NCI-H2227 treated with DMSO at 0.1 percent for 48 hours (cell line): Measurements from ENCODE around the gene RADIL.

ENCODE experiments used
- DNase-seq: peaks from one replicate; lab custom pipeline; 2025; lab: John Stamatoyannopoulos, UW

RADIL gene

GRCh38 chr7:4792537-4793126 is 90.9 kb downstream of the RADIL start:
- DNase-seq, result no peak

- no peak for DNase-seq
Observed at GRCh38 chr7:4791738-4792536, 91.6 kb downstream of the RADIL start.

GRCh38 chr7:4791101-4791737 is 92.3 kb downstream of the RADIL start:
- DNase-seq, result no peak

- no peak for DNase-seq
Observed at GRCh38 chr7:4790516-4790991, 93.0 kb downstream of the RADIL start.

- DNase-seq, result no peak
Observed at GRCh38 chr7:4790078-4790465, 93.4 kb downstream of the RADIL start.

GRCh38 chr7:4789194-4790077 is 94.1 kb downstream of the RADIL start:
- DNase-seq, result no peak

GRCh38 chr7:4788627-4789189 is 94.8 kb downstream of the RADIL start:
- no peak for DNase-seq

GRCh38 chr7:4787947-4788626 is 95.4 kb downstream of the RADIL start:
- DNase-seq, result no peak

- DNase-seq, result no peak
Observed at GRCh38 chr7:4787541-4787940, 96.0 kb downstream of the RADIL start.

GRCh38 chr7:4786015-4786414 is 97.5 kb downstream of the RADIL start:
- DNase-seq, result no peak

- DNase-seq, result no peak
Observed at GRCh38 chr7:4785371-4785770, 98.1 kb downstream of the RADIL start.

GRCh38 chr7:4784799-4785198 is 98.7 kb downstream of the RADIL start:
- DNase-seq, result no peak

- DNase-seq, result no peak
Observed at GRCh38 chr7:4783762-4784351, 99.7 kb downstream of the RADIL start.

- DNase-seq, result no peak
Observed at GRCh38 chr7:4783292-4783652, 100.2 kb downstream of the RADIL start.

- DNase-seq, result no peak
Observed at GRCh38 chr7:4782333-4783291, 100.9 kb downstream of the RADIL start.

- DNase-seq, result no peak
Observed at GRCh38 chr7:4781366-4782069, 102.0 kb downstream of the RADIL start.

- DNase-seq, result no peak
Observed at GRCh38 chr7:4779118-4779517, 104.4 kb downstream of the RADIL start.

- no peak for DNase-seq
Observed at GRCh38 chr7:4775848-4776623, 107.5 kb downstream of the RADIL start.
